Measurements from ENCODE around the gene IGFBP3.

The IGFBP3 gene

GRCh38 chr7:45921699-45922519 is 837 bp upstream of the IGFBP3 start:
- peak; percentile 5 to 63 for DNase-seq

- no peak for DNase-seq
Observed at GRCh38 chr7:45921381-45921698, 268 bp upstream of the IGFBP3 start.

- no peak for DNase-seq
Observed at GRCh38 chr7:45919993-45920459, 1.0 kb downstream of the IGFBP3 start.

GRCh38 chr7:45919231-45919784 is 1.8 kb downstream of the IGFBP3 start:
- DNase-seq, result no peak

GRCh38 chr7:45918556-45918955 is 2.5 kb downstream of the IGFBP3 start:
- DNase-seq, result no peak

GRCh38 chr7:45917658-45918057 is 3.4 kb downstream of the IGFBP3 start:
- DNase-seq, result peak in 1 of 2 experiments; percentile 71

GRCh38 chr7:45917064-45917463 is 4.0 kb downstream of the IGFBP3 start:
- no peak for DNase-seq

- DNase-seq, result no peak
Observed at GRCh38 chr7:45915606-45916005, 5.5 kb downstream of the IGFBP3 start.

- DNase-seq, result no peak
Observed at GRCh38 chr7:45914911-45915310, 6.2 kb downstream of the IGFBP3 start.

GRCh38 chr7:45912972-45913371 is 8.1 kb downstream of the IGFBP3 start:
- DNase-seq, result no peak

- DNase-seq, result no peak
Observed at GRCh38 chr7:45911311-45911710, 9.8 kb downstream of the IGFBP3 start.

GRCh38 chr7:45910855-45911254 is 10.2 kb downstream of the IGFBP3 start:
- DNase-seq, result no peak

GRCh38 chr7:45909561-45909960 is 11.5 kb downstream of the IGFBP3 start:
- no peak for DNase-seq

GRCh38 chr7:45902820-45903219 is 18.3 kb downstream of the IGFBP3 start:
- no peak for DNase-seq

GRCh38 chr7:45901566-45901965 is 19.5 kb downstream of the IGFBP3 start:
- no peak for DNase-seq

GRCh38 chr7:45898222-45898621 is 22.9 kb downstream of the IGFBP3 start:
- DNase-seq, result no peak

GRCh38 chr7:45897042-45897690 is 23.9 kb downstream of the IGFBP3 start:
- no peak for DNase-seq

GRCh38 chr7:45894665-45895062 is 26.4 kb downstream of the IGFBP3 start:
- no peak for DNase-seq

- DNase-seq, result no peak
Observed at GRCh38 chr7:45893996-45894664, 26.9 kb downstream of the IGFBP3 start.

- no peak for DNase-seq
Observed at GRCh38 chr7:45893374-45893995, 27.6 kb downstream of the IGFBP3 start.

GRCh38 chr7:45892407-45893035 is 28.6 kb downstream of the IGFBP3 start:
- no peak for DNase-seq
